ENCODE results near the gene WDFY3.

GRCh38 chr4:84957514-84958420 lies 8.7 kb downstream of the WDFY3 start:
- TF ChIP-seq, protein P1, sequence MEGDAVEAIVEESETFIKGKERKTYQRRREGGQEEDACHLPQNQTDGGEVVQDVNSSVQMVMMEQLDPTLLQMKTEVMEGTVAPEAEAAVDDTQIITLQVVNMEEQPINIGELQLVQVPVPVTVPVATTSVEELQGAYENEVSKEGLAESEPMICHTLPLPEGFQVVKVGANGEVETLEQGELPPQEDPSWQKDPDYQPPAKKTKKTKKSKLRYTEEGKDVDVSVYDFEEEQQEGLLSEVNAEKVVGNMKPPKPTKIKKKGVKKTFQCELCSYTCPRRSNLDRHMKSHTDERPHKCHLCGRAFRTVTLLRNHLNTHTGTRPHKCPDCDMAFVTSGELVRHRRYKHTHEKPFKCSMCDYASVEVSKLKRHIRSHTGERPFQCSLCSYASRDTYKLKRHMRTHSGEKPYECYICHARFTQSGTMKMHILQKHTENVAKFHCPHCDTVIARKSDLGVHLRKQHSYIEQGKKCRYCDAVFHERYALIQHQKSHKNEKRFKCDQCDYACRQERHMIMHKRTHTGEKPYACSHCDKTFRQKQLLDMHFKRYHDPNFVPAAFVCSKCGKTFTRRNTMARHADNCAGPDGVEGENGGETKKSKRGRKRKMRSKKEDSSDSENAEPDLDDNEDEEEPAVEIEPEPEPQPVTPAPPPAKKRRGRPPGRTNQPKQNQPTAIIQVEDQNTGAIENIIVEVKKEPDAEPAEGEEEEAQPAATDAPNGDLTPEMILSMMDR (optimal IDR thresholded peaks at IDR 0.05 in 1 of 3, IDR thresholded peaks at IDR 0.05 in 1 of 3, conservative IDR thresholded peaks at IDR 0.05 in 1 of 3; ENCODE audit: extremely low read depth in 1 of 3, insufficient read depth in 2 of 3, low read length in 3 of 3), result no peak
- no peak for TF ChIP-seq EZH2 (IDR thresholded peaks at IDR 0.05; ENCODE audit: low read length)
